Neural cell (in vitro differentiated cells): Measurements from ENCODE around the gene MS4A6E.

Experiments used
- CTCF ChIP-seq: fragments of 450-650 bp; IDR thresholded peaks from 2 replicates; pipeline ENCODE4 v1.5.1; 2014; ENCODE audit warnings: antibody characterized with exemption, mild to moderate bottlenecking, moderate library complexity; ENCODE audit not compliant: poor library complexity, severe bottlenecking
- EP300 ChIP-seq: fragments of 450-650 bp; conservative IDR thresholded peaks from 2 replicates; pipeline ENCODE4 v1.6.1; 2014; ENCODE audit warnings: antibody characterized with exemption, mild to moderate bottlenecking, moderate library complexity; ENCODE audit not compliant: poor library complexity, severe bottlenecking
- EZH2 ChIP-seq: fragments of 200-600, 300-800 bp; shearing (Covaris generic), sonication (generic); IDR thresholded peaks from 2 replicates; pipeline ENCODE4 v1.6.1; 2014; ENCODE audit warnings: antibody characterized with exemption, low read length, borderline replicate concordance, mild to moderate bottlenecking; ENCODE audit not compliant: insufficient read depth, poor library complexity, severe bottlenecking
- MXI1 ChIP-seq: fragments of 450-650 bp; conservative IDR thresholded peaks from 2 replicates; pipeline ENCODE4 v1.6.1; 2014; ENCODE audit warnings: antibody characterized with exemption, mild to moderate bottlenecking; ENCODE audit not compliant: poor library complexity, severe bottlenecking
- POLR2AphosphoS5 ChIP-seq: IDR thresholded peaks from 2 replicates; pipeline ENCODE4 v1.6.1; 2012
- RAD21 ChIP-seq: fragments of 450-650 bp; conservative IDR thresholded peaks from 2 replicates; pipeline ENCODE4 v1.6.1; 2014; ENCODE audit warnings: antibody characterized with exemption, mild to moderate bottlenecking, moderate library complexity
- REST ChIP-seq: IDR thresholded peaks from 2 replicates; pipeline ENCODE4 v1.6.1; 2012; ENCODE audit warnings: borderline replicate concordance
- TAF1 ChIP-seq: IDR thresholded peaks from 2 replicates; pipeline ENCODE4 v1.6.1; 2012; ENCODE audit warnings: low read depth

GRCh38 chr11:60338053-60338452 lies 11.0 kb downstream of the MS4A6E start:
- TF ChIP-seq EZH2 (no peak), REST (no peak), EP300 (no peak), CTCF (no peak), MXI1 (no peak), RAD21 (no peak), POLR2AphosphoS5 (no peak), TAF1 (no peak)
